Retinal pigment epithelial cell (primary cell): ENCODE results near the gene TSPOAP1.

Experiments used
- DNase-seq: peaks from one replicate; pipeline ENCODE4 v3.0.0-alpha.2; 2010; ENCODE audit warnings: low read depth
- H3K4me3 ChIP-seq: 2 replicates; pipeline ENCODE4 v1.5.1; 2011; ENCODE audit warnings: mild to moderate bottlenecking, low read length, control low read depth, moderate library complexity
- CTCF ChIP-seq: conservative IDR thresholded peaks from 2 replicates; pipeline ENCODE4 v1.5.1; 2011; ENCODE audit warnings: low read depth, low read length, control low read depth, inconsistent platforms

The TSPOAP1 gene

GRCh38 chr17:58285422-58285810, 43.2 kb downstream of the TSPOAP1 start:
- H3K4me3 ChIP-seq, result no peak overlapping the region
- no peak for TF ChIP-seq CTCF
- no peak for DNase-seq

- DNase-seq, result no peak
Measured at GRCh38 chr17:58284613-58285421, 43.8 kb downstream of the TSPOAP1 start.

GRCh38 chr17:58283674-58284612, 44.7 kb downstream of the TSPOAP1 start:
- H3K4me3 ChIP-seq, result no peak overlapping the region
- DNase-seq, result no peak
- no peak for TF ChIP-seq CTCF

More at GRCh38 chr17:58284613-58285421, 43.8 kb downstream of the TSPOAP1 start:
- no peak for TF ChIP-seq CTCF
- no peak overlapping the region for H3K4me3 ChIP-seq

- TF ChIP-seq CTCF, result no peak
- no peak for DNase-seq
- no peak overlapping the region for H3K4me3 ChIP-seq
Measured at GRCh38 chr17:58282442-58282841, 46.2 kb downstream of the TSPOAP1 start.

GRCh38 chr17:58281511-58282011, 47.0 kb downstream of the TSPOAP1 start:
- TF ChIP-seq CTCF, result no peak
- DNase-seq, result no peak

GRCh38 chr17:58280480-58281217, 47.9 kb downstream of the TSPOAP1 start, which contains the start of gene MPO:
TSS of gene MPO (minus strand) at chr17:58280935. CDS start at chr17:58280758, 177 bp downstream.
- DNase-seq, result no peak
- no peak for TF ChIP-seq CTCF

More at GRCh38 chr17:58281511-58282011, 47.0 kb downstream of the TSPOAP1 start:
- no peak overlapping the region for H3K4me3 ChIP-seq

More at GRCh38 chr17:58280480-58281217, 47.9 kb downstream of the TSPOAP1 start, which contains the start of gene MPO:
- no peak within 1 kb of the TSS for H3K4me3 ChIP-seq
